Activated naive CD4-positive, alpha-beta T cell treated with anti-CD3 and anti-CD28 coated beads, Interleukin-2, amount 50 U/mL, for 24 hours (primary cell): ENCODE data around the gene CYRIA.
A peak's percentile ranks its signal among the peaks of the same experiment; 100 is the strongest.

ENCODE experiments used
- H3K27ac Mint-ChIP-seq: one replicate; pipeline ENCODE4 v1.8.0; 2021; ENCODE audit warnings: mild to moderate bottlenecking, mixed read lengths
- H3K27me3 Mint-ChIP-seq: one replicate; pipeline ENCODE4 v1.8.0; 2021; ENCODE audit warnings: mixed read lengths
- H3K36me3 Mint-ChIP-seq: one replicate; pipeline ENCODE4 v1.8.0; 2021; ENCODE audit warnings: mixed read lengths
- H3K4me1 Mint-ChIP-seq: one replicate; pipeline ENCODE4 v1.8.0; 2021; ENCODE audit warnings: mixed read lengths
- H3K4me3 Mint-ChIP-seq: one replicate; pipeline ENCODE4 v1.8.0; 2021; ENCODE audit warnings: mild to moderate bottlenecking, mixed read lengths
- H3K9me3 Mint-ChIP-seq: one replicate; pipeline ENCODE4 v1.8.0; 2021; ENCODE audit warnings: mixed read lengths

The CYRIA gene

GRCh38 chr2:16680781-16681180, 15.1 kb upstream of the CYRIA start:
- Mint-ChIP-seq H3K4me3 (no peak overlapping the region), H3K36me3 (no peaks in the 10 kb centered on the region), H3K9me3 (peaks cover 9% of the 10 kb centered on the region), H3K27ac (no peak overlapping the region), H3K4me1 (no peaks in the 10 kb centered on the region), H3K27me3 (peaks cover 8% of the 10 kb centered on the region)

- H3K9me3 Mint-ChIP-seq = peaks cover 9% of the 10 kb centered on the region
- no peaks in the 10 kb centered on the region for H3K4me1 Mint-ChIP-seq
- H3K27ac Mint-ChIP-seq = no peak overlapping the region
- peaks cover 8% of the 10 kb centered on the region for H3K27me3 Mint-ChIP-seq
- H3K4me3 Mint-ChIP-seq = no peak overlapping the region
- no peaks in the 10 kb centered on the region for H3K36me3 Mint-ChIP-seq
Measured at GRCh38 chr2:16680304-16680703, 14.7 kb upstream of the CYRIA start.

GRCh38 chr2:16678964-16679363, 13.3 kb upstream of the CYRIA start:
- Mint-ChIP-seq H3K9me3 (peaks cover 9% of the 10 kb centered on the region), H3K4me3 (no peak overlapping the region), H3K27me3 (peaks cover 5% of the 10 kb centered on the region), H3K4me1 (no peaks in the 10 kb centered on the region), H3K27ac (no peak overlapping the region), H3K36me3 (no peaks in the 10 kb centered on the region)

- Mint-ChIP-seq H3K36me3 (no peaks in the 10 kb centered on the region), H3K27me3 (peaks cover 5% of the 10 kb centered on the region), H3K4me1 (no peaks in the 10 kb centered on the region), H3K27ac (no peak overlapping the region), H3K4me3 (no peak overlapping the region), H3K9me3 (peaks cover 9% of the 10 kb centered on the region)
Measured at GRCh38 chr2:16677875-16678274, 12.2 kb upstream of the CYRIA start.

GRCh38 chr2:16675781-16676180, 10.1 kb upstream of the CYRIA start:
- no peak overlapping the region for H3K27ac Mint-ChIP-seq
- H3K9me3 Mint-ChIP-seq = peaks cover 9% of the 10 kb centered on the region
- peaks cover 1% of the 10 kb centered on the region for H3K27me3 Mint-ChIP-seq
- no peaks in the 10 kb centered on the region for H3K4me1 Mint-ChIP-seq
- H3K36me3 Mint-ChIP-seq = no peaks in the 10 kb centered on the region
- no peak overlapping the region for H3K4me3 Mint-ChIP-seq

GRCh38 chr2:16674154-16674553, 8.5 kb upstream of the CYRIA start:
- Mint-ChIP-seq H3K9me3 (peaks cover 9% of the 10 kb centered on the region), H3K27me3 (peaks cover 1% of the 10 kb centered on the region), H3K4me1 (no peaks in the 10 kb centered on the region), H3K27ac (no peak overlapping the region), H3K36me3 (no peaks in the 10 kb centered on the region), H3K4me3 (no peak overlapping the region)

GRCh38 chr2:16671760-16672159, 6.1 kb upstream of the CYRIA start:
- no peaks in the 10 kb centered on the region for H3K9me3 Mint-ChIP-seq
- H3K27ac Mint-ChIP-seq = no peak overlapping the region

GRCh38 chr2:16669388-16669787, 3.8 kb upstream of the CYRIA start:
- H3K9me3 Mint-ChIP-seq = no peaks in the 10 kb centered on the region
- no peak overlapping the region for H3K27ac Mint-ChIP-seq
- no peak overlapping the region for H3K4me3 Mint-ChIP-seq
- peaks cover 15% of the 10 kb centered on the region for H3K27me3 Mint-ChIP-seq
- peaks cover 15% of the 10 kb centered on the region for H3K4me1 Mint-ChIP-seq
- H3K36me3 Mint-ChIP-seq = no peaks in the 10 kb centered on the region

More at GRCh38 chr2:16671760-16672159, 6.1 kb upstream of the CYRIA start:
- no peak overlapping the region for H3K4me3 Mint-ChIP-seq
- H3K36me3 Mint-ChIP-seq = no peaks in the 10 kb centered on the region
- peaks cover 4% of the 10 kb centered on the region for H3K27me3 Mint-ChIP-seq
- no peaks in the 10 kb centered on the region for H3K4me1 Mint-ChIP-seq

- peaks cover 23% of the 10 kb centered on the region for H3K4me1 Mint-ChIP-seq
- H3K9me3 Mint-ChIP-seq = no peaks in the 10 kb centered on the region
- peak overlapping the region; percentile 73 for H3K4me3 Mint-ChIP-seq
- no peak overlapping the region for H3K27ac Mint-ChIP-seq
- no peaks in the 10 kb centered on the region for H3K36me3 Mint-ChIP-seq
- peaks cover 30% of the 10 kb centered on the region for H3K27me3 Mint-ChIP-seq
Measured at GRCh38 chr2:16666449-16666801, 791 bp upstream of the CYRIA start.

- Mint-ChIP-seq H3K9me3 (no peaks in the 10 kb centered on the region), H3K27me3 (peaks cover 31% of the 10 kb centered on the region), H3K4me3 (peak overlapping the region; percentile 81), H3K27ac (no peak overlapping the region), H3K36me3 (no peaks in the 10 kb centered on the region), H3K4me1 (peaks cover 23% of the 10 kb centered on the region)
Measured at GRCh38 chr2:16664809-16665747, 556 bp downstream of the CYRIA start.

GRCh38 chr2:16664052-16664731, 1.4 kb downstream of the CYRIA start:
- no peak overlapping the region for H3K27ac Mint-ChIP-seq
- H3K27me3 Mint-ChIP-seq = peaks cover 32% of the 10 kb centered on the region
- H3K36me3 Mint-ChIP-seq = no peaks in the 10 kb centered on the region
- peaks cover 23% of the 10 kb centered on the region for H3K4me1 Mint-ChIP-seq
- peak overlapping the region; percentile 81 for H3K4me3 Mint-ChIP-seq
- no peaks in the 10 kb centered on the region for H3K9me3 Mint-ChIP-seq

GRCh38 chr2:16663121-16663905, 2.3 kb downstream of the CYRIA start:
- Mint-ChIP-seq H3K27ac (no peak overlapping the region), H3K9me3 (no peaks in the 10 kb centered on the region), H3K4me1 (peaks cover 23% of the 10 kb centered on the region), H3K4me3 (peak overlapping the region; percentile 28), H3K27me3 (peaks cover 34% of the 10 kb centered on the region), H3K36me3 (no peaks in the 10 kb centered on the region)

GRCh38 chr2:16661936-16662839, 3.4 kb downstream of the CYRIA start:
- H3K4me3 Mint-ChIP-seq = no peak overlapping the region
- no peaks in the 10 kb centered on the region for H3K9me3 Mint-ChIP-seq
- H3K27me3 Mint-ChIP-seq = peaks cover 32% of the 10 kb centered on the region
- peaks cover 23% of the 10 kb centered on the region for H3K4me1 Mint-ChIP-seq
- no peaks in the 10 kb centered on the region for H3K36me3 Mint-ChIP-seq
- no peak overlapping the region for H3K27ac Mint-ChIP-seq

- H3K27me3 Mint-ChIP-seq = peaks cover 32% of the 10 kb centered on the region
- H3K4me1 Mint-ChIP-seq = peaks cover 23% of the 10 kb centered on the region
- H3K9me3 Mint-ChIP-seq = no peaks in the 10 kb centered on the region
- H3K4me3 Mint-ChIP-seq = no peak overlapping the region
- no peaks in the 10 kb centered on the region for H3K36me3 Mint-ChIP-seq
- H3K27ac Mint-ChIP-seq = no peak overlapping the region
Measured at GRCh38 chr2:16661526-16661925, 4.1 kb downstream of the CYRIA start.

- Mint-ChIP-seq H3K27me3 (peaks cover 28% of the 10 kb centered on the region), H3K27ac (no peak overlapping the region), H3K9me3 (no peaks in the 10 kb centered on the region), H3K36me3 (no peaks in the 10 kb centered on the region), H3K4me1 (peaks cover 17% of the 10 kb centered on the region), H3K4me3 (no peak overlapping the region)
Measured at GRCh38 chr2:16660556-16660955, 5.1 kb downstream of the CYRIA start.
